Endometrial microvascular endothelial cells (primary cell): Measurements from ENCODE around the gene HFM1. TPM values are rescaled to one million over a fixed set of nuclear protein-coding genes. Genes with fewer than 3 reads are reported as not detected.

Source experiments
- in situ Hi-C: cut with HindIII; loops from 2 replicates; pipeline ENCODE4 v1.10.0; 2017; ENCODE audit warnings: low sequenced_read_pairs, low pct_unique_long_range_greater_than_20kb; ENCODE audit errors: inconsistent ontology term
- total RNA-seq: library from RNA; depleted of rRNA; stranded (reverse); fragments of >200 nt; gene quantifications from one replicate; pipeline ENCODE4 v1.2.3, GENCODE V29; 2015; ENCODE audit errors: inconsistent ontology term

HFM1 gene
- total RNA-seq, 1 donor from 2014 or later = not detected

DNA sequence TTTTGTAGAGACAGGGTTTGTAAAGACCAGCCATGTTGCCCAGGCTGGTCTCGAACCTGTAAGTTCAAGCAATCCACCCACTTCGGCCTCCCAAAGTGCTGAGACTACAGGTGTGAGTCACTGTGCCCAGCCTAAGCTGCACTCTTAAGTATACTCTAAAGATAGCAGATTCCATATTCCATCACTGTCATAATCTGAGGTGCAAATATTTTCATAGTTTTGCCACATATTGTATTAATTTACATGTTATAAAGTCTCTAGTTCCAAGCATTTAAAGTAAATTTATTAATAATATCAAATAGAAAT is 121.3 kb downstream of the HFM1 start:
- in situ Hi-C loops = no loop called here

DNA sequence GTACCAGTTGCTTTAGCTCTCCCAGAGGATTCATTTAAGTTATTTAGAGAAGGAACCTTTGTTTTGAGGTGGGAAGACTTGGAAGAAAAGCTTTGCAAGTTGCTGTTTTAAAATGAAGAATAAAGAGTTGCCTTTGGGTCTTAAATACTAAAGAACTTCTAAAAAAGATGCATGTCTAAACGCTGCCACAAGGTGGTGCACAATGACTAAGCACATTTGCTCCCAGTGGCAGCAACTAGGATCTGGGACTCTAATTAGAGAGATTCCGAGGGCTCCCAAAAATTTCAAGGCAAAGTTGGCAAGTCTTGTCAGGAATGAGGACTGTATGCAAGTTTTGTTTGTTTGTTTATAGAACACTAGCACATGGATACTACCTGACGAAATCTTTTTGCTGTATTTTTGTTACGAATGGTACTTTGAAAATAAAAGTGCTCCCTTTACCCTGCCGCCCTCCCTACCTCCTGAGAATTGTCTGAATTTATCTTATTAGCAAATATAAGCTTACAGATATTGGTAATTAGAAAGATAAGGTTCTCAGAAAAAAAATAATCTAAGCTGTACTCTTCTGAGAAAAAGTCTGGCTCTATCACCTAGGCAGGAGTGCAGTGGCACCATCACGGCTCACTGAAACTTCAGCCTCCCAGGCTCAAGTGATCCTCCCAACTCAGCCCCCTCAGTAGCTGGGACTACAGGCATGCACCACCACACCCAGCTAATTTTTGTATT is 121.8 kb downstream of the HFM1 start:
- in situ Hi-C loops = no loop called here

DNA sequence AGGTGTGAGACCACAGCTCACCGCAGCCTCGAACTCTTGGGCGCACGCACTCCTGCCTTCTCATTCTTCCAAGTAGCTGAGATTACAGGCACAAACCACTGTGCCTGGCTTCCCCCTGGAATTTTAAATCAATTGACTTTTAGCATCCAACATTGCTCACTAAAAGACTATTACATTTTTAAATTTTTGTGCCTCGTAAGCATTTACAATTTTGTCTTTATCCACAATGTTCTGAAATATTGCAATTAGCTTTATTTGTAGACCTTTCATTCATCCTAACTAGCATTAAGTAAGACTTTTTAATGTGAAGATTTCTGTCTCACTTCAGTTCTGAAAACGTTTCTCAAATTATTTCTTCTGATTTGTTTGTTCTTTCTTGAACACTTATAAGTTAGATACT is 122.9 kb downstream of the HFM1 start:
- in situ Hi-C loops = no loop called here

- in situ Hi-C loops = no loop called here
These were observed 125.9 kb downstream of the HFM1 start for GRCh38 chr1:91278754-91279153.

DNA sequence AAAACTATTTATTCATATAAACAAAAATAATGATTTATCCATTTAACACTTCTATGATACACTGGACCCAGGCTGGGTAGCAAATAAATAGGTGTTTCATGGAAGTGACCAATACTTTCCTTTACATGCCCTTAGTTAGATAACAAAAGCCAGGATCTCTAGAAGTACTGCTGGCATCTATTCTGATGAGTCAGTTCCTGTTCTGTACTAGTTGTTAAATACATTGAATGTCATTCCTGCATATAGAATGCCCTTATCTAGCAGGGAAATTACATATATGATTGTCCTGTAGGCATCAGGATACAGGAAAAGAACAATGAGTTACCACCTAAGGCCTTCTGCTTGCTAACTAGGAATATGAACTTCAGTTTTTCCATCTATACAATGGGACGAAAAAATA is 130.8 kb downstream of the HFM1 start:
- in situ Hi-C loops = no loop called here

GRCh38 chr1:91261655-91262054 is 143.0 kb downstream of the HFM1 start:
- in situ Hi-C loops = no loop called here

- in situ Hi-C loops = no loop called here
These were observed 159.2 kb downstream of the HFM1 start for GRCh38 chr1:91245435-91245834.

DNA sequence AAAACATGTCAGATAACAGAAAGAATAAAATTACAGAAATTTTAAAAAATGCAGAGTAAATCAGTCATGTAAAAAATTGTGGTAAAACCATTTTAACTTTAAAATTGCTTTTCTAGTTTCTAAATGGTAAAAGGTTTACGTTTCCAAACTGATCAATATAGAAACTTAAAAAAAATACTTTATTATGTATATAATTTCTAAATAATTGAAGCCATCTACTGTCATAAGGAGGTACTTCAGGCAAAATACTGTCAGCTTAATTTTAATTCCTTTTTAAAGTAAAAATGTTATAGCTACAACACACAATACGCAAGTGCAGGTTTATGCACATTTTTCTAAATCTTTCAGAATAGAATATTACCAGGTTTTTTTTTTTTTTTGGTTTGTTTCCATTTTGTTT is 159.9 kb downstream of the HFM1 start:
- in situ Hi-C loops = no loop called here

GRCh38 chr1:91243171-91243570 is 161.5 kb downstream of the HFM1 start:
- in situ Hi-C loops = no loop called here

- in situ Hi-C loops = no loop called here
These were observed 170.5 kb downstream of the HFM1 start for GRCh38 chr1:91234181-91234580.

DNA sequence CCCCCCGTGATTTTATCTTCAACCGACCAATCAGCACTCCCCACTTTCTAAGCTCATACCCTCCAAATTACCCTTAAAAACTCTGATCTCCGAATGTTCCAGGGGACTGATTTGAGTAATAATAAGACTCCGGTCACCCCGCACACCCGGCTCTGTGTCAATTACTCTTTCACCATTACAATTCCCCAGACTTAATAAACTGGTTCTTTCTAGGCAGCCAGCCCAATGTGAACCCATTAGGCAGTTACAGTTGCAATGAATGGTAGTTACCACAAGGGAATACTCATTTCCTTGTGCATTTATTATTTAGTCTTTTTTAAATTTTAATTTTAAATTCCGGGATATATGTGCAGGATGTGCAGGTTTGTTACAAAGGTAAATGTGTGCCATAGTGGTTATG is 177.9 kb downstream of the HFM1 start:
- in situ Hi-C loops = no loop called here

DNA sequence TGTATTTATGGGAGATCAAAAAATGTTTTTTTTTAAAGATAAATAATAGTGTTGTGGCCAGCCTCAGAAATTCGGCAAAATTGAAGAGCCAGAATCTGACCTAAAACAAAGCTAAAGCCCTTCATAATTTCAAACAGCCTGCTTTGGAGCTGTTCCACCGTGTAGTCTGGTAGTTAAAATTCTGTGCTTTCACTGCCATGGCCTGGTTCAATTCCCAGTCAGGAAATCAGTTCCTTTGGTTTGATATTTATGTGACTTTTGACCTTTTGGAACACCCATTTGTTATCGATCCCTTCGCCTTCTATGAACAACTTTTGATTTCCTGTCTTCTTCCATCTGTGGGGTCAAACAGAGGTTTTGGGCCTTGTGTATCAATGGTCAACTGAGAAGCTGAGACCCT is 179.8 kb downstream of the HFM1 start:
- in situ Hi-C loops = no loop called here

DNA sequence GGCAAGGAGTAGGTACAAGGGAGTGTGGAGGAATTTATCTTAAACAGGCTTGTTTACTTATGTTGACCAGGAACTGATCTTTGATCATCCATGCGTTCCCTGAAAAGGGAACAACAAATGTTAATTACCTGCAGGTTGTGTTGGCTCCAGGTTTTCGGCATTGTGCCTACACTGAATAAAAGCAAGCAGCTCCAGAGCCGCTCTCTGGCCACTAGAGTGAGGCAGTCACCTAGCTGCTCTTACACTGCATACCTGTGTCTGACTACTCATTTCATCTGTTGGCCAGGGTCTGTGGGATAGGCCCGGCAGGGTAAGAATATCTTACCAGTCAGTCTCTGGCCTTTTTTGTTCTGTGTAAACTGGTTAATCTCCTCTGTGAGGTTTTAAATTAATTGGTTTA is 183.6 kb downstream of the HFM1 start:
- in situ Hi-C loops = no loop called here

GRCh38 chr1:91217911-91218310 is 186.7 kb downstream of the HFM1 start:
- in situ Hi-C loops = no loop called here

Other genes with a start within 250 kb of the HFM1 start
- 10.4 TPM for gene CDC7, start 96.0 kb upstream of the HFM1 start, total RNA-seq